ENCODE results near the gene OPRL1. TPM values are rescaled to one million over a fixed set of nuclear protein-coding genes. Genes with fewer than 3 reads are reported as not detected.

The OPRL1 gene
- polyA plus RNA-seq, 1 experiment = 0.86 TPM

DNA sequence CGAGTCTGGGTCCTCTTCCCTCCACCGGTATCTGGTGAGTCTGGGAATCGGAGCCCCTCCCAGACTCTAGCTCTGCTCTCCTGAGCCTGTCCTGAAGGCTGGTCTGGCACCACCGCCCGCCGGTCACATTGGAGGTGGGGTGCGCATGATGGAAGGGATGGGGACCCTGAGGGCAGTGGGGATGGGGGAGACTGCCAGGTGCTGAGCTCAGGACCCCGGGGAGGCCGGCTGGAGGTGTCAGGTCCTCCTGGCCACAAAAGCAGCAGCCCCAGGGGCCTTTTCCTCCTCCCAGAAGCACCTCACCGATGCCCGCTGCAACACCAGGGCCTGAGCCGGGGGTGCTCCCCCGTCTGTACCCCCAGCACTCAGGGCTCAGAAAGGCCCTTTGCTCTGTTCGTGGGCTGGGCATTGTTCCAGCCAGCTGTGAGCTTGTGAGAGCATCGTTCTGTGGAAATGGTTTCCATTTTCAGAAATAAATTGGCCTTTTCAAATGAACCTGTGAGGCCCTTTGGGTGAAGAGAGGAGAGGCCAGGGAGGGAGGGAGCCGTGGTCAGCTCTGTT lies 30.0 kb downstream of the OPRL1 start:
- H3K27me3 ChIP-seq (ENCODE audit: control insufficient read depth, insufficient read depth, low read length) = peaks cover 24% of the 10 kb centered on the region
- H3K4me3 ChIP-seq (ENCODE audit: low read depth, low read length) = no peak overlapping the region
- ChIA-PET POLR2A (no interaction called here), CTCF (interaction anchor here (2.0 kb wide), 1 partner anchor 11 kb away, joined by 8 read pairs; no protein-coding TSS in a partner anchor)
- H3K9me3 ChIP-seq (ENCODE audit: control insufficient read depth, insufficient read depth, low read length) = peaks cover 4% of the 10 kb centered on the region; the same call in 1 of the 2 replicates
- TF ChIP-seq, protein P1, sequence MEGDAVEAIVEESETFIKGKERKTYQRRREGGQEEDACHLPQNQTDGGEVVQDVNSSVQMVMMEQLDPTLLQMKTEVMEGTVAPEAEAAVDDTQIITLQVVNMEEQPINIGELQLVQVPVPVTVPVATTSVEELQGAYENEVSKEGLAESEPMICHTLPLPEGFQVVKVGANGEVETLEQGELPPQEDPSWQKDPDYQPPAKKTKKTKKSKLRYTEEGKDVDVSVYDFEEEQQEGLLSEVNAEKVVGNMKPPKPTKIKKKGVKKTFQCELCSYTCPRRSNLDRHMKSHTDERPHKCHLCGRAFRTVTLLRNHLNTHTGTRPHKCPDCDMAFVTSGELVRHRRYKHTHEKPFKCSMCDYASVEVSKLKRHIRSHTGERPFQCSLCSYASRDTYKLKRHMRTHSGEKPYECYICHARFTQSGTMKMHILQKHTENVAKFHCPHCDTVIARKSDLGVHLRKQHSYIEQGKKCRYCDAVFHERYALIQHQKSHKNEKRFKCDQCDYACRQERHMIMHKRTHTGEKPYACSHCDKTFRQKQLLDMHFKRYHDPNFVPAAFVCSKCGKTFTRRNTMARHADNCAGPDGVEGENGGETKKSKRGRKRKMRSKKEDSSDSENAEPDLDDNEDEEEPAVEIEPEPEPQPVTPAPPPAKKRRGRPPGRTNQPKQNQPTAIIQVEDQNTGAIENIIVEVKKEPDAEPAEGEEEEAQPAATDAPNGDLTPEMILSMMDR (IDR thresholded peaks at IDR 0.05; ENCODE audit: low read depth, low read length) = no peak
- no peak overlapping the region for H3K27ac ChIP-seq (ENCODE audit: low read depth, low read length)
- no peak for DNase-seq (ENCODE audit: low read depth, low spot score)

DNA sequence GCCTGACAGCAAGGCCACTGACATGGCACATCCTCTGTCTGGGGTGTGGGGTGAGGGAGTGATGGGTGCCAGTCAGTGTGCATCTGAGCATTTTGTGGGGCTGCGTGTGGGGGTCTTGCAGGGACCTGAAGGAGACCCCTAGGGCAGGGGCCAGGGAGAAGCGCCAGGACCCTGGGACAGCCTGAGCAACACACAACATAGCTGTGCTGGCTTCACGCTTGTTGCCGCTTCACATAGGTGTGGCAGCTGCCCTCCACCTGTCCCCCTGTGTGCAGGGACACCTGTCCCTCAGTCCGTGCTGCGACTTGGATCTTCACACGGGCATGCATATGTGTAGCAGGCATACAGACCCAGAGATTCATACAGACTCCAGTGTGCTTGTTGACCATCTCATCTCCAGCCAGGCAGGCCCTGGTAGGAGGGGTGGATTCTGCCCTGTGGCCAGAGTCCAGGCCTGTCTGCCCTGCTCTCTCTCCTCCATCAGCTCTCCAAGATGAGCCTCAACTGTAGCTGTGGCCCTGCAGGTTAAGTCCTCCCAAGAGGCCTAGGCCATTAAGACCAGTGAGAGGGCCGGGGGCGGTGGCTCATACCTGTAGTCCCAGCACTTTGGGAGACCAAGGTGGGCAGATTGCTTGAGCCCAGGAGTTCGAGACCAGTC lies 30.7 kb downstream of the OPRL1 start:
- CTCF ChIA-PET = interaction anchor here (2.0 kb wide), 1 partner anchor 11 kb away, joined by 8 read pairs; no protein-coding TSS in a partner anchor
- Histone ChIP-seq H3K27ac (ENCODE audit: low read depth, low read length) (no peak overlapping the region), H3K4me3 (ENCODE audit: low read depth, low read length) (no peak overlapping the region), H3K27me3 (ENCODE audit: control insufficient read depth, insufficient read depth, low read length) (peaks cover 23% of the 10 kb centered on the region), H3K9me3 (ENCODE audit: control insufficient read depth, insufficient read depth, low read length) (peaks cover 4% of the 10 kb centered on the region; the same call in 1 of the 2 replicates)
- TF ChIP-seq, protein P1 (IDR thresholded peaks at IDR 0.05; ENCODE audit: low read depth, low read length) = no peak
- POLR2A ChIA-PET = no interaction called here
- no peak for DNase-seq (ENCODE audit: low read depth, low spot score)

DNA sequence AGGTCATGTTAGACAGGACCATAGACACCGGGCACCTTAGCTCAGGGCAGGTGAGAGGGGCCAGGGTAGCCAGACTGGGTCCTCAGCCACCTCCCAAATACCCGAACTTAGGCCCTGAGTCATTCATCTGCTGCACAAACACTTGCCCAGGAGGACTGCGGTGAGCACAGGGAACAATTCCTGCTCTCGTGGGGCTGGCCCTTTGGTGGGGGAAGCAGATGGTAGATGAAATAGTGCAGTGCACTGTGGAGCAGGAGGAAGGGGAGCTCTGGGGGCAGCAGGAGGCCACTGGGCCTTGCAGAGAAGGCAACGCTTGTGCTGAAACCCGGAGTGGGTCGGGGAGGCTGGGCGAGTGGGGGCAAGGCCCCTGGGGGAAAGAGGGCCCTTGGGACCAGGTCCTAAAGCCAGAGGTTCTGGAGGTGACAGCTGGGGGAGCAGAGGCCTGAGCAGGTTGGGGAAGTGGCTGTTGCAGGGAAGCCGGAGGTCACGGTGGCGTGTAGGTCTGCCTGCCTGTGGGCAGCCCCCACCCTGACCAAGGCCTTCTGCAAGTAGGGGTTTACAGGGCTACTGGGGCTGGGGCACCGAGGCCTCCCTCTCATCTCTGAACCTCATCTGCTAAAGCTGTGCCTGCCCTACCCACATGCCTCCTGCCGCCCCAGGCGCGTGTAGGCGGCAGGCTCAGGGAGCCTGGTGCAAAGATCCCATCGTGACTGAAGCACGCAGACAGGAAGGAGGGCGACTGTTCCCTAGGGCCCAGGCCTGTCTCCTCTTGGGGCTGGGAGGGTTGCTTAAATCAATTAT lies 32.2 kb downstream of the OPRL1 start:
- no peak for DNase-seq (ENCODE audit: low read depth, low spot score)
- TF ChIP-seq, protein P1 (IDR thresholded peaks at IDR 0.05; ENCODE audit: low read depth, low read length) = no peak
- ChIA-PET CTCF (no interaction called here), POLR2A (no interaction called here)
- Histone ChIP-seq H3K27ac (ENCODE audit: low read depth, low read length) (no peak overlapping the region), H3K4me3 (ENCODE audit: low read depth, low read length) (no peak overlapping the region), H3K9me3 (ENCODE audit: control insufficient read depth, insufficient read depth, low read length) (no peaks in the 10 kb centered on the region; the same call in 1 of the 2 replicates), H3K27me3 (ENCODE audit: control insufficient read depth, insufficient read depth, low read length) (peaks cover 25% of the 10 kb centered on the region)

DNA sequence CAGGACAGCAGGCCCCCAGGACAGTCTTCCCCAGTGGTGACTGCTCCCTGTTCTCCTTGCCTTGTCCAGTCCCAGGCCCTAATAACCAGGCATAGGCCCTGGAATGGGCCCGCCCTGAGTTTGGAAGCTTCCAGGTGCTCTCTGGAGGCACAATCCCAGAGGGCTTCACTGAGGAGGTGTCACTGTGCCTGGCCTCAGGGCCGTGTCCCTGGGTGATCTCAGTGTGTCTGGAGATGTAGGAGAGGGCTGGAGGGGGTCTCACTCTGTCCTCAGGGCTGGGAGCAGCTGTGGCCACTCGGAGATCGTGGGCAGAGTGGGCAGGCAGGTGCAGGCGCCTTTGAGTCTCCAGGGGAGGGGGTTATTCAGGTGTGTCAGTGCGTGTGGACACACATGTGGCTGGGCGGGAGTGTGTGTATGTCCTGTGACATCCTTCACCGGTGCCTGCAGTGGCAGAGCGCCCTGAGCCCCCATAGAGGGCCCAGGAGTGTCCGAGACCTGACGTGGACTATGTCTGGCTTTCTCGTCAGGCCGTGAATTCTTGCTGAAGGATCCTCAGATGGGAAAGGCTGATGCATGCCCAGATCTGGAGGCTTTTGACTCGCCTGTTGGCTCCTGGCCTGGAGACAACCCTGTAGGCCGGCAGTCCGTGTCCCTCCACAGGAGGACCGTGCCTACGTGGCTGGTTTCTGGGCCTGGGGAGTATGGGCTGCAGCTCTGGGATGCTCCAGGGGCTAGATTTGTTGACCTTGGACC lies 33.0 kb downstream of the OPRL1 start:
- no peak for DNase-seq (ENCODE audit: low read depth, low spot score)
- no peak overlapping the region for H3K4me3 ChIP-seq (ENCODE audit: low read depth, low read length)
- TF ChIP-seq, protein P1 (IDR thresholded peaks at IDR 0.05; ENCODE audit: low read depth, low read length) = no peak
- POLR2A ChIA-PET = no interaction called here
- H3K27me3 ChIP-seq (ENCODE audit: control insufficient read depth, insufficient read depth, low read length) = peaks cover 19% of the 10 kb centered on the region
- H3K27ac ChIP-seq (ENCODE audit: low read depth, low read length) = no peak overlapping the region
- no peaks in the 10 kb centered on the region; the same call in 1 of the 2 replicates for H3K9me3 ChIP-seq (ENCODE audit: control insufficient read depth, insufficient read depth, low read length)
- CTCF ChIA-PET = interaction anchor here (0.9 kb wide), 1 partner anchor 10 kb away, joined by 9 read pairs; no protein-coding TSS in a partner anchor
